ENCODE data around the gene PGRMC1. TPM values are rescaled to one million over a fixed set of nuclear protein-coding genes. Genes with fewer than 3 reads are reported as not detected.
A peak's percentile ranks its signal among the peaks of the same experiment; 100 is the strongest.
"Not testable (repeated sequence)": the region's sequence is repeated elsewhere in the genome, so short reads cannot be mapped to it uniquely, and the experiment has no call there.

PGRMC1 gene
- total RNA-seq, 1 donor from 2014 or later: 45.1 TPM

GRCh38 chrX:119236623-119237561 lies 807 bp downstream of the PGRMC1 start:
- peak; percentile 76 for ATAC-seq

DNA sequence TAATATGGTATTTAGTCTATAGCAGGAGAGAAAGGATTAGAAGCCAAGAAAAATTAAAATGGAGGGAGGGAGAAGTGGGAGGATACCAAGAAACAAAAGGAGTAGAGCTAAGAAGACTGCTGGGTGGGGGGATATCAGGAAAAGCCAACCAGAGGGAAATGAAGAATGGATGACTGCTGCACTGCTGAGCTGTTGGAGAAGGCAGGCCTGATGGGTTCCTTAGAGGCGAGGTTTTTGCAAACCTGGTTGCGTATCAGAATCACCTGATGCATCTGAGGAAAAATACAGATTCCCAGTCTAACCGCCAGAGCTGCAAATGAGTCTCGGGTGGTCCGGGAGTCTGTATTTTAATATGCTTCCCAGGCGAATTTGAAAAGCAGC lies 1.5 kb downstream of the PGRMC1 start:
- ATAC-seq: no peak

DNA sequence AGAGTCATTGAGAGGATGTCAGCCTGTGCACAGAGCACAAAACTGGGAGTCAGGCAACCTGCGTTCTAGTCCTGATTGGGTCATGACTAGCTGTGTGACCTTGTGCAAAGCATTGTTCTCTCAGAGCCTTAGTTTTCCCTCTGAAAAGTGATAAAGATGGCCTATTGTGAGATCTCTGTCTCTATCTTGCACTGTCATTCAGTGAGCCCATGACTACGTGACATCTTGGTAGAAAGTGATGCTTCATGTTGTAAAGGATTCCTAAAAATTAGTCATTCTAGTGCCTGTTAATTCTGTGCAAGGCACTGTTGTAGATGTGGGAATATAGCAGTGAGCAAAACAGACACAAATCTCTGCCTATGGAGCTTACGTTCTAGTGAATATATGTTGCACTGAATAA lies 2.5 kb downstream of the PGRMC1 start:
- no peak for ATAC-seq

DNA sequence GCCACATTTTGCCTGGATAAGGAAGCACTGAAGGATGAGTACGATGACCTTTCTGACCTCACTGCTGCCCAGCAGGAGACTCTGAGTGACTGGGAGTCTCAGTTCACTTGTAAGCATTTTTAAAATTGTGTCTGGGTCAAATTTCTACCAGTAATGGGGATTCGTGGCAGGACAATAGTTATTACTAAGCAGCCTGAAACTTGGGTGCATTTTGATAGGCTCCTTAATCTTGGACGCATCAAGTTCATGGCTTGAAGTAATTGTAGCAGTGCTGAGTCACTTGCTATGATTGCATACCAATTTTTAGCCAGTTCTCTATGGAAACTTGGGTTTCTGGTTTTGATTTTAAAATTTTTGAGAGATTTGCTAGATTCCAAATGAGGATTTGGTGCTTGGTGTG lies 4.3 kb downstream of the PGRMC1 start:
- no peak for ATAC-seq

DNA sequence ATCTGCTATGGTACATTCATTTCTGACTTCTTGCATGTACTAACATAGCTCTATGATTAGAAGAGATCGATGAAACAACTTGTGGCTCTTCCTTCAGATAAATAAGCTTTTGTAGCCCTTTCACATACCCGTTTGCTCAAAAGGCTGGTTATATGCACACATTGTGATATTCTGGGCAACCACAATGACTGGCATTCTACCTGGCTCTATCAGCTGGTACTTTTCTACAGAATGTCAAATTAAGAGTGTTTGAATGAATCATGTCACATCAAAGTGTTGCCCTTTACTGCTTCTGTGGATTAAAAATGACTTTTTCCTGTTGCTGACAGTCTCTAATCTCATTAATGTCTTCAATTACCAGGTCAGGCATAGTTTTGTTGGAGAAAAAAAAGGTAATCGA lies 11.6 kb downstream of the PGRMC1 start:
- no peak for ATAC-seq

GRCh38 chrX:119249891-119250290 lies 13.8 kb downstream of the PGRMC1 start:
- ATAC-seq: no peak

- ATAC-seq: no peak
Measured at GRCh38 chrX:119251386-119251785, 15.3 kb downstream of the PGRMC1 start.

DNA sequence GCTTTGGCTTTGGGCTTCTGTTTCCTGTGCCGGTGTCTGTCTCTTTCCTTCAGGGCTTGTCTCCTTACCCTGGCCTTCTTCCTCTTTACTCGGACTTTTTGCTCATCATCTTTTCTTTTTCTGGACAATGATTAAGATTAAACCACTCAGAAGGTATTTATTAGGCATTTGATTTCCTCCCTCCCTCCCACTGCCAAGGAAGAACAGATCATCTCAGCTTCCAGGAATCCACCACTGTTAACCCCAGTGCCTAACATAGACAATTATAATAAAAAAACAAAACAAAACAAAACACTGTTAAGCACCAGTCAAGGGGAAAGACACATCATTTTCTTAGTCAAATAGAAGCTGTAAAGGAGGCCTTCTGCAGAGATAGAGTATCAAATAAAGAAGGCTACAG lies 16.6 kb downstream of the PGRMC1 start:
- no peak for ATAC-seq

DNA sequence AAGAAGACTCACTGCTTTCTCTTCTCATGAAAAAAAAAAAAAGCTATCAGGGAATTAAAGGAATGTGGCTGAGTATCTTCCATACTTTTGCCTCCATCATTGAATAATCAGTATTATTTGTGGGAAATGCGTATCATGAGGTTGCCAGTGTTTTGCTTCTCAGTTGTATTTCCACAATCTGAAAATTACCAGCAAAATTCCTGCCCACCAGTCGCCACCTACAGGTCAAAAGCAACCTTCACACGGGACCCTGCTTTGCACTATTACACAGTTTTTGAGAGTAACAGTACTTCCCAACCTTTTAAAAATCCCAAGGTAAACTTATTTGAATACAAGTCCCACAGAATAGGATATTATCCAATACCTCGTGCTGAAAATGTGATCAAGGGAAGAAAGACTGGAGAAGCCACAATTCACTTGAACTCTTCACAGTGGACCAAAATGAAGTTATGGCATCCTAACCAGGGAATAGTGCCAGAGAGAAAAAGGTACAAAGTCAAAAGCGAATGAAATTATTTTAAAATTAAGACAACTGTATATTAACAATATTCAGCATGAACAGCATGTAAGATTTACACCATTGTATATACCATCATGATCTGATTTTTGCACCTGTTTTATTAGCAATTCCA lies 30.4 kb downstream of the PGRMC1 start:
- ATAC-seq: no peak

DNA sequence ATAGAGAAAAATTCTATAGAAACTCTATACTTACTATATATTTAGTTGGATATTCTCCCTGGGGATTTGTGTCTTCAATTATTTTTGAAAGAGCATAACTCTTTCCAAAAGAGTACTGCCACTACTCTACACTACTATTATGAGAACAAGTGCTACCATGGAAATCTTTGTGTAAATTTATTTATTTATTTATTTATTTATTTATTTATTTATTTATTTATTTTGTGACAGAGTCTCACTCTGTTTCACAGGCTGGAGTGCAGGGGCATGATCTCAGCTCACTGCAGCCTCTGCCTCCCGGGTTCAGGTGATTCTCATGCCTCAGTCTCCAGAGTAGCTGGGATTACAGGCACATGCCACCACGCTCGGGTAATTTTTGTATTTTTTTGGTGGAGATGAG lies 31.0 kb downstream of the PGRMC1 start:
- ATAC-seq: not testable (repeated sequence)

GRCh38 chrX:119272882-119273419 lies 36.9 kb downstream of the PGRMC1 start:
- no peak for ATAC-seq

- ATAC-seq: peak; percentile 51
Measured at GRCh38 chrX:119273420-119274192, 37.5 kb downstream of the PGRMC1 start.

- ATAC-seq: not testable (repeated sequence)
Measured at GRCh38 chrX:119282347-119282746, 46.3 kb downstream of the PGRMC1 start.

- no peak for ATAC-seq
Measured at GRCh38 chrX:119288890-119289393, 52.9 kb downstream of the PGRMC1 start.

DNA sequence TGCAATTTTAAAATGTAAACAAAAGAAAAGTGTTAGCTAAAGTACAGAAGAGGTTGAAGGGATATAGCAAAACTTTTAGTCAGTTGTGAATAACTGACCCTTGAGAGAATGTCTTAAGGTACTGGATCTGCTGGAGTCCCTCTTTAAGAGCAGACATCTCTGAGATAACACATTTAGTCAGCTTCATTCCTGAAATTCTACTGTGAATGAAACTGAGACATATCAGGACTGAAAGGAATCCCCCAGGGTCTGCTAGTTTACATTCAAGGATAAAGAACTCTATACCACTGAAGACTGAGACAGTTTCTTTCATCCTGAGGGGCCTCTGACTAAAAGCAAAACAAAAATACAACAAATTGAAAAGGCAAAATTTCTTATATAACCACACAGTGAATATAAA lies 54.4 kb downstream of the PGRMC1 start:
- ATAC-seq: no peak

- ATAC-seq: not testable (repeated sequence)
Measured at GRCh38 chrX:119291246-119291645, 55.2 kb downstream of the PGRMC1 start.

GRCh38 chrX:119292445-119292844 lies 56.4 kb downstream of the PGRMC1 start:
- no peak for ATAC-seq

Other genes starting within 250 kb of the PGRMC1 start
- gene CT47C1, start 163.3 kb upstream of the PGRMC1 start, total RNA-seq: not detected
- not detected for gene KIAA1210, start 108.5 kb upstream of the PGRMC1 start, total RNA-seq
- gene SLC25A43, start 163.1 kb downstream of the PGRMC1 start, total RNA-seq: 25.4 TPM
- 452 TPM for gene SLC25A5, start 232.2 kb downstream of the PGRMC1 start, total RNA-seq